Endothelial cell of umbilical vein (primary cell): ENCODE data around the gene ATF1. TPM values are rescaled to one million over a fixed set of nuclear protein-coding genes. Genes with fewer than 3 reads are reported as not detected.

ENCODE experiments used
- BruUV-seq: library from RNA; stranded (reverse); fragments of 400-500 nt; replicated peaks from 2 replicates; lab custom pipeline; 2021; lab: Mats Ljungman, UMichigan
- CTCF ChIA-PET: fragments of 300-600, 350-600 bp; sonication (Branson Sonifier 250); formaldehyde crosslinking; loops from one replicate; lab custom pipeline; 2021; ENCODE audit warnings: antibody characterized with exemption, inconsistent platforms; lab: Charles Lee
- POLR2A ChIA-PET: fragments of 300-600, 350-600 bp; sonication (Branson Sonifier 250); formaldehyde crosslinking; loops from one replicate; lab custom pipeline; 2021; ENCODE audit warnings: antibody characterized with exemption, inconsistent platforms; lab: Charles Lee
- DNase-seq: peaks from one replicate; pipeline ENCODE4 v3.0.0-alpha.2; 2011; ENCODE audit warnings: low read depth, low spot score
- FAIRE-seq: peaks from 2 replicates; lab custom pipeline; 2011; peaks lifted over from hg19 to GRCh38; lab: Jason Lieb, UNC
- H2AFZ ChIP-seq: 2 replicates; pipeline ENCODE4 v1.6.0; 2012; ENCODE audit warnings: low read depth, low read length, control low read depth, inconsistent platforms
- H3K27ac ChIP-seq: 2 replicates; pipeline ENCODE4 v1.5.1; 2011; ENCODE audit warnings: low read depth, mild to moderate bottlenecking, control low read depth, low read length, moderate library complexity; ENCODE audit not compliant: insufficient read depth
- H3K27me3 ChIP-seq, 2 experiments: 2 replicates each; pipeline versions ENCODE4 v1.6.0 to v1.6.1; 2011; ENCODE audit warnings: low read length in 2 of 2, mixed read lengths in 1 of 2; ENCODE audit not compliant: control insufficient read depth in 2 of 2, insufficient read depth in 2 of 2
- H3K36me3 ChIP-seq, 2 experiments: 2 replicates in 1 of 2; 3 replicates in 1 of 2; pipeline ENCODE4 v1.5.1; 2011; ENCODE audit warnings: low read length in 2 of 2, mild to moderate bottlenecking in 1 of 2, moderate library complexity in 1 of 2; ENCODE audit not compliant: control insufficient read depth in 2 of 2, insufficient read depth in 2 of 2; ENCODE audit errors: extremely low read depth in 1 of 2
- H3K4me1 ChIP-seq: 3 replicates; pipeline ENCODE4 v1.5.1; 2011; ENCODE audit warnings: mild to moderate bottlenecking, low read length; ENCODE audit not compliant: control insufficient read depth, insufficient read depth; ENCODE audit errors: extremely low read depth
- H3K4me2 ChIP-seq: 2 replicates; pipeline ENCODE4 v1.6.1; 2011; ENCODE audit warnings: low read length, control low read depth, mixed read lengths; ENCODE audit not compliant: insufficient read depth
- H3K4me3 ChIP-seq, 3 experiments: fragments of 200-600 bp in 1 of 3; sonication (generic), shearing (Covaris generic) in 1 of 3; replicated peaks in 1 of 3; 2 replicates each; pipeline ENCODE4 v1.5.1; 2011 to 2016; ENCODE audit warnings: control low read depth in 3 of 3, low read length in 3 of 3, mild to moderate bottlenecking in 2 of 3, inconsistent platforms in 1 of 3, low read depth in 1 of 3, moderate library complexity in 1 of 3; ENCODE audit not compliant: insufficient read depth in 1 of 3
- H3K79me2 ChIP-seq: 2 replicates; pipeline ENCODE4 v1.6.0; 2012; ENCODE audit warnings: low read length, inconsistent platforms; ENCODE audit not compliant: control insufficient read depth, insufficient read depth
- H3K9ac ChIP-seq: replicated peaks from 2 replicates; pipeline ENCODE3; 2011; ENCODE audit warnings: low read length, control low read depth; ENCODE audit not compliant: insufficient read depth; ENCODE audit errors: extremely low read depth
- H3K9me1 ChIP-seq: replicated peaks from 3 replicates; pipeline ENCODE4 v1.6.0; 2011; ENCODE audit warnings: mild to moderate bottlenecking, low read length; ENCODE audit not compliant: control insufficient read depth, insufficient read depth; ENCODE audit errors: extremely low read depth
- H3K9me3 ChIP-seq: replicated peaks from 2 replicates; pipeline ENCODE4 v1.5.1; 2012; ENCODE audit warnings: low read length, inconsistent platforms; ENCODE audit not compliant: control insufficient read depth, insufficient read depth
- H4K20me1 ChIP-seq: replicated peaks from 2 replicates; pipeline ENCODE3; 2011; ENCODE audit warnings: mild to moderate bottlenecking, low read length; ENCODE audit not compliant: control insufficient read depth, insufficient read depth; ENCODE audit errors: extremely low read depth
- CTCF ChIP-seq, 2 donors: IDR thresholded peaks; 1 replicate in 1 of 2; 2 replicates in 1 of 2; pipeline ENCODE4 v1.5.1; 2011; ENCODE audit warnings: low read length in 2 of 2, mild to moderate bottlenecking in 2 of 2, moderate library complexity in 2 of 2, control low read depth in 1 of 2, inconsistent platforms in 1 of 2, low read depth in 1 of 2; ENCODE audit not compliant: insufficient read depth in 1 of 2; ENCODE audit errors: extremely low read depth in 1 of 2
- EZH2 ChIP-seq: IDR thresholded peaks from 2 replicates; pipeline ENCODE4 v1.6.1; 2012; ENCODE audit warnings: borderline replicate concordance, low read depth, mild to moderate bottlenecking, moderate library complexity, low read length, inconsistent platforms; ENCODE audit not compliant: severe bottlenecking
- FOS ChIP-seq: IDR thresholded peaks from 2 replicates; pipeline ENCODE4 v1.6.1; 2011; ENCODE audit warnings: mild to moderate bottlenecking, low read length, moderate library complexity, borderline replicate concordance; ENCODE audit not compliant: insufficient read depth
- GATA2 ChIP-seq: IDR thresholded peaks from 2 replicates; pipeline ENCODE4 v1.7.0; 2011; ENCODE audit warnings: low read depth, mild to moderate bottlenecking, moderate library complexity, mixed read lengths, low read length; ENCODE audit not compliant: insufficient read length, insufficient read depth
- JUN ChIP-seq: IDR thresholded peaks from 2 replicates; pipeline ENCODE4 v1.6.1; 2011; ENCODE audit warnings: borderline replicate concordance, low read depth; ENCODE audit not compliant: insufficient read length, insufficient read depth
- MAX ChIP-seq: IDR thresholded peaks from 2 replicates; pipeline ENCODE4 v1.6.1; 2011; ENCODE audit not compliant: insufficient read depth, insufficient read length
- MYC ChIP-seq: IDR thresholded peaks from one replicate; pipeline ENCODE4 v1.6.1; 2011; ENCODE audit warnings: mild to moderate bottlenecking, low read depth, low read length
- POLR2A ChIP-seq: IDR thresholded peaks from 2 replicates; pipeline ENCODE4 v1.6.1; 2012; ENCODE audit warnings: low read depth, mild to moderate bottlenecking, control low read depth, low read length
- POLR2AphosphoS5 ChIP-seq: IDR thresholded peaks from 2 replicates; pipeline ENCODE4 v1.6.1; 2012; ENCODE audit warnings: low read depth, mild to moderate bottlenecking, control low read depth, low read length, moderate library complexity; ENCODE audit not compliant: insufficient read depth
- dilution Hi-C: fragments of 300-500 bp; cut with MboI; formaldehyde crosslinking; loops from one replicate; pipeline ENCODE4 v1.15.0; 2019; ENCODE audit warnings: low sequenced_read_pairs; ENCODE audit not compliant: extremely low pct_ligation_motif_present
- intact Hi-C: fragments of 100-400 bp; cut with micrococcal nuclease; formaldehyde crosslinking; loops from one replicate; pipeline ENCODE4 v1.10.0; 2022
- polyA plus RNA-seq, 4 experiments: library from polyadenylated mRNA; depleted of rRNA in 3 of 4; stranded (reverse) in 3 of 4; unstranded in 1 of 4; fragments of >200 nt; gene quantifications; 2 replicates each; pipeline versions ENCODE4 v1.2.1 to v1.2.3, GENCODE V29; 2011 to 2012; ENCODE audit warnings: missing spikeins in 1 of 4
- total RNA-seq: library from RNA; stranded (reverse); gene quantifications from 2 replicates; pipeline ENCODE4 v1.2.3, GENCODE V29; 2021

The ATF1 gene
- total and polyA plus RNA-seq, 2 donors (not counting 3 experiments of a cell fraction or from before 2014, with no cell fraction given): 14.5 to 26.7 TPM

- H3K9ac ChIP-seq: no peak overlapping the region
- H3K79me2 ChIP-seq: no peaks in the 10 kb centered on the region
- peaks cover 4% of the 10 kb centered on the region for H3K9me3 ChIP-seq
- H3K36me3 ChIP-seq: peaks cover 0 to 4% of the 10 kb centered on the region in 2 experiments
- H2AFZ ChIP-seq: no peak overlapping the region
- no peak overlapping the region for H3K27ac ChIP-seq
- dilution Hi-C loops: no loop called here
- no peak overlapping the region for H3K4me2 ChIP-seq
- H3K27me3 ChIP-seq: no peaks in the 10 kb centered on the region
- TF ChIP-seq MAX: no peak
- no peak for TF ChIP-seq POLR2AphosphoS5
- no peak for TF ChIP-seq JUN
- TF ChIP-seq GATA2: no peak
- TF ChIP-seq POLR2A: no peak
- no peak overlapping the region for H3K4me3 ChIP-seq
- H3K4me1 ChIP-seq: no peaks in the 10 kb centered on the region
- no peaks in the 10 kb centered on the region for H4K20me1 ChIP-seq
- intact Hi-C loops: no loop called here
- CTCF ChIA-PET: no interaction called here
- POLR2A ChIA-PET: interaction anchor here (0.6 kb wide), 1 partner anchor 283 kb away, joined by 3 read pairs; no protein-coding TSS in a partner anchor
- DNase-seq (no peak), FAIRE-seq (no peak)
- BruUV-seq: no TSS peak
- H3K9me1 ChIP-seq: no peaks in the 10 kb centered on the region
These were observed 36.0 kb downstream of the ATF1 start for GRCh38 chr12:50799908-50800307.

- DNase-seq (no peak), FAIRE-seq (no peak)
- TF ChIP-seq CTCF (IDR thresholded peaks at IDR 0.05; ENCODE audit: extremely low read depth in 1 of 2, insufficient read depth in 1 of 2, low read depth in 1 of 2, low read length in 2 of 2) (no peak), EZH2 (no peak), FOS (no peak), MYC (no peak), POLR2AphosphoS5 (no peak), GATA2 (no peak), POLR2A (no peak)
- dilution Hi-C loops (no loop called here), intact Hi-C loops (no loop called here)
- H3K9me3 ChIP-seq: peaks cover 4% of the 10 kb centered on the region
- H3K36me3 ChIP-seq: peaks cover 0 to 2% of the 10 kb centered on the region in 2 experiments
- no peaks in the 10 kb centered on the region for H4K20me1 ChIP-seq
- no peak overlapping the region for H3K4me3 ChIP-seq
- ChIA-PET CTCF (interaction anchor here (0.6 to 0.7 kb wide), 2 partner anchors 42 to 125 kb away, joined by 3 read pairs; no protein-coding TSS in a partner anchor), POLR2A (no interaction called here)
- no peak overlapping the region for H3K9ac ChIP-seq
- no peaks in the 10 kb centered on the region for H3K9me1 ChIP-seq
- BruUV-seq: no TSS peak
- H3K4me1 ChIP-seq: no peaks in the 10 kb centered on the region
- no peak overlapping the region for H3K27ac ChIP-seq
- H2AFZ ChIP-seq: no peak overlapping the region
- H3K4me2 ChIP-seq: no peak overlapping the region
- no peaks in the 10 kb centered on the region for H3K79me2 ChIP-seq
- H3K27me3 ChIP-seq: no peaks in the 10 kb centered on the region
These were observed 39.5 kb downstream of the ATF1 start for GRCh38 chr12:50803230-50803875.
